ENCODE data around the gene LYAR.
"Not testable (repeated sequence)": the region's sequence is repeated elsewhere in the genome, so short reads cannot be mapped to it uniquely, and the experiment has no call there.

LYAR gene

DNA sequence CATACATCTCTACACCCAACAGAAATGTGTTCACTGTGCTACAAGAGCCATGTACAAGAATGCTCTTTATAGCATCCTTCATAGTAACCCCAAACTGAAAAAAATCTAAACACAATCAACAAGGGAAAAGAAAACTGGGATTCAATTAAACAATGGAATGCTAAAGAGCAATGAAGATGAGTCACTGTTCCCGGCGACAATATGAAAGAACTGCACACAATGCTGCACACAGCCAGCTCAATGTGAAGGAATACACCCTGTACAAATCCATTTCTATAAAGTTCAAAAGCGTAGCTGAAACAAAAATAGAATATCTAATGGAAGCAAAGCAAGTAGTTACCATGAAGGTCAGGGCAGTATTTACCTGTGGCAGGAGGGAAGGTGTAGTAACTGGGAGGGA is 50.4 kb downstream of the LYAR start:
- intact Hi-C loops (cut with DNase I): not testable (repeated sequence)
- DNase-seq: peak in 9 of 42 donors; percentile 14 to 62 (median 38)

DNA sequence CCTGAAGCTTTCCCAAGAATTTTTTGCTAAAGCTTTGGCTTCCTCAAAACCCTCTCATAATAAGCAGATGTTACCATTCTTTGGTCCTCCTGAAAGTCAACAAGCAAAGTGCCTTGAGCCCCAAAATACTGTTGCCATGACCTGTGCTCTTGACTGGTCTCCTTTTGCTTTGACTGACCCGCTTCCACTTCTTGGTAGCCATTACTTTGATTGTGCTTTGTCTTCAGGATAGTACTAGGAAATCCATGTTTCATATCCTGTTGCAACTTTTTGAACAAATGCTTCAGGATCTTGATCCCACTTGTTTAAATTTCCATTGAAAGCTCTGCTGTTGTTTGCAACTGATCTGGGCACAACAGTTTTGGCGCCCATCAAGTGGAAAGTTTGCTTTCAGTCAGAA is 56.3 kb downstream of the LYAR start:
- no peak for DNase-seq
- intact Hi-C loops (cut with DNase I): no loop called here

- DNase-seq: no peak
- intact Hi-C loops (cut with DNase I): no loop called here
Observed at GRCh38 chr4:4228356-4228668, 61.6 kb downstream of the LYAR start.

- DNase-seq: peak in 1 of 42 donors; percentile 19
- intact Hi-C loops (cut with DNase I): no loop called here
Observed at GRCh38 chr4:4227510-4228355, 62.2 kb downstream of the LYAR start.

GRCh38 chr4:4226606-4227438 is 63.1 kb downstream of the LYAR start, which contains the start of gene OTOP1:
Gene OTOP1, minus strand, starts transcription at chr4:4226929. Its CDS starts 65 bp downstream, at chr4:4226864.
- intact Hi-C loops (cut with DNase I): no loop called here
- peak in 1 of 42 donors; percentile 29 for DNase-seq

DNA sequence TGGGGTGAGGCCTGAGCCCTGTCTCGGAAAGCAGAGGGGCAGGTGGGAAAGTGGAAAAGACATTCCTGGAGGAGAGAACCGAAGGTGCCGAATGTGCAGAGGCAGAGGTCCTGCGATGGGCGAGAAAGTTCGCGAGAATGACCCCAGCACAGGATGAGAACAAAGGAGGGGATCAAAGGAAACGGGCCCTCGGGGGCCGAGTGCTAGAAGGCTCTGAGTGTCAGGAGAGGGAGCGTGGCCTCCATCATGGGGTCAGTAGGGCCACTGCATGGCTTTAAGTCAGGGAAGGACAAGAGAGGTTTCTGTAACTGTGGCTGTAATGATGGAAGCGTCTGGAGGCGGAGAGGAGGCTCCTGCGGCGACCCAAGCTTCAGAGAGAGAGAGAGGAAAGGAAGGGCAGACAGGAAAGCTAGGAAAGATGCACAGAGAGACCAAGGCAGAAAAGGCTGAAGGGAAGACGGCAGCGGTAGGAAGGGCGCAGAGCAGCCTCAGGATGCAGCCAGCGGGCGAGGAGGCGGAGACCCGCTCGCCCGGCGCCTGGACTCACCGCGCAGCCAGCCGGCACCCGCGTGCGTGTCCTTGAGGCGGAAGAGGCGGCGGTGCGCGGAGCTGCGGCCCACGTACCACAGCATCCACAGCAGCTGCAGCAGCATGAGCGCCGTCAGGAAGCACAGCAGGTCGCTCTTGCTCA is 63.9 kb downstream of the LYAR start:
- intact Hi-C loops (cut with DNase I): no loop called here
- peak in 10 of 42 donors; percentile 5 to 38 (median 22) for DNase-seq

All from head of caudate nucleus (tissue), 42 donors.